GM12891 (cell line): Measurements from ENCODE around the gene CCRL2.

Experiments used
- PAX5 ChIP-seq: IDR thresholded peaks from 2 replicates; pipeline ENCODE4 v1.6.1; 2011; ENCODE audit warnings: low read length, moderate library complexity, mild to moderate bottlenecking; ENCODE audit not compliant: insufficient read depth, severe bottlenecking
- POLR2A ChIP-seq: IDR thresholded peaks from 2 replicates; pipeline ENCODE4 v1.6.1; 2011; ENCODE audit warnings: low read depth, low read length, control low read depth
- POLR2AphosphoS5 ChIP-seq: IDR thresholded peaks from 2 replicates; pipeline ENCODE4 v1.6.1; 2011; ENCODE audit warnings: low read depth, low read length, control low read depth
- TAF1 ChIP-seq: IDR thresholded peaks from 2 replicates; pipeline ENCODE4 v1.6.1; 2011; ENCODE audit warnings: low read depth, low read length, control low read depth

GRCh38 chr3:46383211-46383950 lies 23.7 kb upstream of the CCRL2 start:
- TF ChIP-seq POLR2A (no peak), POLR2AphosphoS5 (no peak), TAF1 (no peak), PAX5 (no peak)
